Stomach smooth muscle (tissue), 2 donors: ENCODE data around the gene RUNX1.

ENCODE experiments used
- H3K27ac ChIP-seq: one replicate; pipeline ENCODE4 v1.7.0; 2013; ENCODE audit warnings: mild to moderate bottlenecking, low read length, inconsistent platforms
- H3K27me3 ChIP-seq, 2 donors: one replicate each; pipeline ENCODE4 v1.7.0; 2013; ENCODE audit warnings: low read length in 2 of 2; ENCODE audit not compliant: insufficient read depth in 2 of 2, control insufficient read depth in 1 of 2
- H3K36me3 ChIP-seq, 2 donors: one replicate each; pipeline ENCODE4 v1.7.0; 2013; ENCODE audit warnings: low read length in 2 of 2; ENCODE audit not compliant: control insufficient read depth in 2 of 2, insufficient read depth in 2 of 2
- H3K4me1 ChIP-seq: one replicate; pipeline ENCODE4 v1.7.0; 2013; ENCODE audit warnings: low read length; ENCODE audit not compliant: control insufficient read depth, insufficient read depth
- H3K4me3 ChIP-seq, 2 donors: one replicate each; pipeline ENCODE4 v1.7.0; 2013; ENCODE audit warnings: low read length in 2 of 2
- H3K9ac ChIP-seq, 2 donors: one replicate each; pipeline ENCODE4 v1.7.0; 2013; ENCODE audit warnings: low read length in 2 of 2, mild to moderate bottlenecking in 1 of 2
- H3K9me3 ChIP-seq, 2 donors: one replicate each; pipeline ENCODE4 v1.7.0; 2013; ENCODE audit warnings: low read length in 2 of 2; ENCODE audit not compliant: control insufficient read depth in 2 of 2
- donor health status: healthy.
- donor health status: Pancreatic carcinoma.

Gene RUNX1

DNA sequence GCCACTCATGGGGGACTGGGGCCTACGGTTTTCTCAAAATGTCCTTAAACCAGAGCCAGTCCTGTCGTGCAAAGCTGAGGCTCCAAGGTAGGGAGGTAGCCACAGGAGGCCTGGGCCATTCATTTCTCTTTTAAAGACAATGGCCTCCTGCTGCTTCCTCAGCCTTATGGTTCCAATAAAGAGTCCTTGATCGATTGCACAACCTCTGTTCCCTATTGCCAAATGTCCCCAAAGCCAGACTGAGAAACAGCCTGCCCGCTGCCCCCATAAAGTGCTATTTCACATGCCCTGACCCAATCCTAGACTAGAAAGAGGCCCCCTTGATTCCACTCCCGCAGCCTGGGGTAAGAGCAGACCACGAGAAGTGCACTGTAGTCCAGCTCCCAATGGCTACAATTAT, 213.6 kb downstream of the RUNX1 start:
- Histone ChIP-seq H3K9ac (no peak overlapping the region), H3K36me3 (no peaks in the 10 kb centered on the region), H3K4me1 (no peaks in the 10 kb centered on the region), H3K4me3 (no peak overlapping the region), H3K9me3 (no peaks in the 10 kb centered on the region), H3K27ac (no peak overlapping the region), H3K27me3 (no peaks in the 10 kb centered on the region)

DNA sequence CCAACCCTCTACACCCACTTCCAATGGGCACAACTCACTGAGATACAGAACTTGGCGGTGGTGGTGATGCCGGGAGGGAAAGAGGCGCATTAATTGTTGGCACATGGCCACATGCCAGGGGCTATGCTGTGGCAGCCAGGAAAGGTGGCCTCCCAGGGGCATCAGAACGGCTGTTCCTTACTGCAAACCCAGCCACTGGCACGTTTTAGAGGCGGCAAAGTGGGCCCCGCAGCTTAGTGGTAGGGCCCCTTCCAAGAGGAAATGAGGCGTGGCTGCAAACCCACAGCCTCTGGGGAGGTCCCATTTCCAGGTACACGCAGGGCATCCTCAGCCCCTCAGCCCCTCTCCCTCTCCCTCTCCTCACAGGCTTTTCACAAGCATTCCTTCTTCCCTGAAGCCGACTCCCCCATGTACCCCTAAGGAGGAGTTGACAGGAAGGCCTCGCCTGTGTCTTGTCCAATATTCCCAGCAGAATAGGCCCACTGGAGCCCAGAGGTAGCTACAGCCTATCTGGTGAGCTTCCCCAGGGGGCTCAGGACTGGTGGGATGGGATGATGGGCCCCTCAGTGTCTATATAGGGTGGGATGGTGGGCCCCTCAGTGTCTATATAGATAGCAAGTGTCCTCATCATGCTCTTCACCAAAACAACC, 214.1 kb downstream of the RUNX1 start:
- Histone ChIP-seq H3K27me3 (no peaks in the 10 kb centered on the region), H3K4me1 (no peaks in the 10 kb centered on the region), H3K4me3 (no peak overlapping the region), H3K36me3 (no peaks in the 10 kb centered on the region), H3K9ac (no peak overlapping the region), H3K9me3 (no peaks in the 10 kb centered on the region), H3K27ac (no peak overlapping the region)

DNA sequence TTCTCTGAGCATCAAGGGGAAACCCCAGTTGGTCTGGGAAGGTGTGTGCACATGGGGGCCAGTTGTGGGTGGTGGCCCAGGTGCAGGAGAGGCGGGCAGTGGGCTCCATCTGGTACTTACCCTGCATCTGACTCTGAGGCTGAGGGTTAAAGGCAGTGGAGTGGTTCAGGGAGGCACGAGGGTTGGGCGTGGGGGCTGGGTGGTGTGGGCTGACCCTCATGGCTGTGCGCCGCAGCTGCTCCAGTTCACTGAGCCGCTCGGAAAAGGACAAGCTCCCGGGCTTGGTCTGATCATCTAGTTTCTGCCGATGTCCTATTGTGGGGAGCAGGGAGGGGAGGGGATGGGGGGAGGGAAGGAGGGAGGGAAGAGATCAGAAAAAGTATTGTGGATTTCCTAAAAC, 214.8 kb downstream of the RUNX1 start:
- Histone ChIP-seq H3K4me1 (no peaks in the 10 kb centered on the region), H3K27me3 (no peaks in the 10 kb centered on the region), H3K4me3 (no peak overlapping the region), H3K9ac (no peak overlapping the region), H3K36me3 (no peaks in the 10 kb centered on the region), H3K27ac (no peak overlapping the region), H3K9me3 (no peaks in the 10 kb centered on the region)

DNA sequence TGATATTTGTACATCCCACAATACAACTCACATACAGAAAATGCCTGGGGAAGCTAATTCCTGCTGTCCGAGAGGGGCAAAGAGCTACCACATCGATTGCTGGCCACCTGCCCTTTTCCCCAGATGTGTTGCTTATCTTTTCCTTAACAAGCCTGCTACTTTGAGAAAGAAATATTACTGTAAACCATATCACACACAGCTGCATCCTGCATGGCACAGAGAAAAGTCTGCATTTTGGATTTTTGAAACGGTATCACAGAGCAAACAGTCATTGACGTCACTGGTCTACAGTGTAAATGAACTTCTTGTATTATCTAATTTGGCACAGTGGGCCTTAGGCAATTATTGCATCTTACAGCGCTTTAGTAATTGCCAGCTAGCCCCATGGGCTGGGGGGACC, 215.6 kb downstream of the RUNX1 start:
- Histone ChIP-seq H3K36me3 (no peaks in the 10 kb centered on the region), H3K9me3 (no peaks in the 10 kb centered on the region), H3K4me3 (no peak overlapping the region), H3K27ac (no peak overlapping the region), H3K4me1 (no peaks in the 10 kb centered on the region), H3K9ac (no peak overlapping the region), H3K27me3 (no peaks in the 10 kb centered on the region)

DNA sequence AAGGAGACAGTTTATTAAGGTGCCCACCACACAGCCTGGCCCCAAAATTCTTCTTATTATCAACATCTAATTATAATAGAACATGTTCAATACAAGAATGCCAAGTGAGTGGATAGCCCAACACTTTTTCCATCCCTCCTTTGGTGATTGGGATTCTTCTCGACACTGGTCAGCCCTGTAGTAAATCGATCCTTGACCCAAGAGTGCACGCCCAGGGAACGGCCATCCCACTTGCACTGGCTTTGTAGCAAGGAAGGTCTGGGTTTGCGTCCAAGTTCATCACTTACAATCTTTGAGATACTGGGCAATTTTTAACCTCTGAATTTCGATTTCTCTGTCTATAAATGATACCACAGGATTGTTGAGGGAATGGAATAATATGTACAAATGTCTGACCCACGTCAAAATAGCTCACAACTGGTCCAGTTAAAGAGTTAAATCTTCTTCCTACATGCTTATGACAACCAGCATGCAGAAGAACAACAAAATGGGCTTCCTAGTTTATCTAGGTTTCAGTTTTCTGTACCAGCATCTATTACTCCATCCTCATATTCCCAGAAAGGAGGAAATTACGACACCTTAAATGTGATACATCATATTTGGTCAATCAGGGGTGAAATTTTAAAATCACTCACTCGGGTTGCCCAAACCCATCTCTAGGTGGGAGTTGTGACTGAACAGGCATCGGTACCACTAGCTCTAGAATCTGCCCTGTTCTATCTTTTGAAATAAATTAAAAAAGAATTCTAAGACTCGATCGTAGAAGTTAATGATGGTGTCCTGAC, 218.5 kb downstream of the RUNX1 start:
- Histone ChIP-seq H3K36me3 (no peaks in the 10 kb centered on the region), H3K27ac (no peak overlapping the region), H3K27me3 (no peaks in the 10 kb centered on the region), H3K9ac (no peak overlapping the region), H3K9me3 (no peaks in the 10 kb centered on the region), H3K4me3 (no peak overlapping the region), H3K4me1 (no peaks in the 10 kb centered on the region)

DNA sequence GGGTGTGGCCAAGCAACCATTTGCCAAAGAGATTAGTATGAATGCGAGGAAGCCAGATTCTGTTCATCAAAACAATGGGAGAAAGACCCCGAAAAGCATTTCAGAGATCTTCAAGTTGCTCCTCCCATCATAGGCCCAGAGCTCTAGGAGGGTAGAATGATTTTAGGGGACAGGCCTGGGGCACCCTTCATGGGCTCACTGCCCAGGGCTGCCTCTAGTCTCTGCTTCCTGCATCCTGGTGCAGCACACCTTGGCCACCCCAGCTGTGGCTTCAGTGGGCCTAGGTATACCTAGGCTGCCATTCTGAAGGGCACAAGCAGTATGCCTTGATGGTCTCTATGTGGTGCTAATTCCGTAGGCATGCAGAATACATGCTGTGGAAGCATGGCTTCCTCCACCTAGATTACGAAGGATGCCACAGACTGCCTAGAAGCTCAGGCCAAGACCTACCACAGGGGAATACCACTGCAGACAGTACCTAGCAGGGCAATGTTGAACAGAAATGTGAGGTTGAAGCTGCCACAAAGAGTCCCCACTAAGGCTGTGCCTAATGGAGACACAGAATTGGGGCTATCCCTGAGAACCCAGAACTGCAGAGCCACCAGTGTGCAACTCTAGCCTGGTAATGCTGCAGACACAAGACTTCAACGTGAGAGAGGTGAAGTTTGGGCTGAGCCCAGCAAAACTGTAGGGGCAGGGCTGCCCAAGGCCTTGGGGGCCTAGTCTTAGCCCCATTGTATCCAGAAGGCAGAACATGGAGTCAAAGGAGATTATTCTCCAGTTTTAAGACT, 221.5 kb downstream of the RUNX1 start:
- no peak overlapping the region for H3K27ac ChIP-seq
- H3K9ac ChIP-seq, result no peak overlapping the region
- no peaks in the 10 kb centered on the region for H3K36me3 ChIP-seq
- H3K4me3 ChIP-seq, result no peak overlapping the region
- H3K9me3 ChIP-seq, result no peaks in the 10 kb centered on the region
- H3K4me1 ChIP-seq, result no peaks in the 10 kb centered on the region
- no peaks in the 10 kb centered on the region for H3K27me3 ChIP-seq

DNA sequence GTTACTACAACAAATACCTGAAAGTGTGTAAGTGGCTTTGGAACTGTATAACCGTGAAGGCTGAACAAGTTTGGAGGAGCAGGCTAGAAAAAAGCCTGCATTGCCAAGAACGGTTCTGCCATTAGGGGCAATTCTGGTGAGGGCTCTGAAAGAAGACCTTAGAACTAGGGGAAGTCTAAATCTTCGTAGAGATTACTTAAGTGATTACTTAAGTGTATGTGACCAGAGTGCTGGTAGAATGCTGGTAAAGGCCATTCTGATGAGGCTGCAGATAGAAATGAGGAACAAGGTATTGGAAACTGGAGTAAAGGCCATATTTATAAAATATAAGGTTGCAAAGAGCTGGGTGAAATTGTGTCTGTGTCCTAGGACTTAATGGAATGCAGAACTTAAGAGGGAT, 222.3 kb downstream of the RUNX1 start:
- Histone ChIP-seq H3K9ac (no peak overlapping the region), H3K27ac (no peak overlapping the region), H3K27me3 (no peaks in the 10 kb centered on the region), H3K36me3 (no peaks in the 10 kb centered on the region), H3K4me3 (no peak overlapping the region), H3K9me3 (no peaks in the 10 kb centered on the region), H3K4me1 (no peaks in the 10 kb centered on the region)

DNA sequence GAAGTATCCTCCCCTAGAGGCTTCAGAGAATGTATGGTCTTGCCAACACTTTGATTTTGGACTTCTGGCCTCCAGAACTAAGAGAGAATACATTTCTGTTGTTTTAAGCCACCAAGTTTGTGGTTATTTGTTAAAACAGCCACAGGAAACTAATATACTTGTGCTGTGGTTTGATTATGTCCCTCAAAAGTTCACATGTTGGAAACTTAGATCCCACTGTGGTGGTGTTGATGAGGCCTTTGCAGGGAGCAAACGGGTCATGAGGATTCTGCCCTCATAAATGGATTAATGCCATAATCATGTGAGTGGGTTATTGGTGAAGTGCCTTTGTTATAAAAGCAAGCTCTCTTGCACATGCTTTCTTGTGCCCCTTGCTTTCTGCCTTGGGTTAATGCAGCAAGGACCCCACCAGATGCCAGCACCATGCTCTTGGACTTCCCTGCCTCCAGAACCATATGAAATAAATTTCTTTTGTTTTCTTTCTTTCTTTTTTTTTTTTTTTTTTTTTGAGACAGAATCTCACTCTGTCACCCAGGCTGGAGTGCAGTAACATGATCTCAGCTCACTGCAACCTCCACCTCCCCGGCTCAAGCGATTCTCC, 223.1 kb downstream of the RUNX1 start:
- Histone ChIP-seq H3K27ac (no peak overlapping the region), H3K27me3 (no peaks in the 10 kb centered on the region), H3K9me3 (no peaks in the 10 kb centered on the region), H3K36me3 (no peaks in the 10 kb centered on the region), H3K4me3 (no peak overlapping the region), H3K4me1 (no peaks in the 10 kb centered on the region), H3K9ac (no peak overlapping the region)

DNA sequence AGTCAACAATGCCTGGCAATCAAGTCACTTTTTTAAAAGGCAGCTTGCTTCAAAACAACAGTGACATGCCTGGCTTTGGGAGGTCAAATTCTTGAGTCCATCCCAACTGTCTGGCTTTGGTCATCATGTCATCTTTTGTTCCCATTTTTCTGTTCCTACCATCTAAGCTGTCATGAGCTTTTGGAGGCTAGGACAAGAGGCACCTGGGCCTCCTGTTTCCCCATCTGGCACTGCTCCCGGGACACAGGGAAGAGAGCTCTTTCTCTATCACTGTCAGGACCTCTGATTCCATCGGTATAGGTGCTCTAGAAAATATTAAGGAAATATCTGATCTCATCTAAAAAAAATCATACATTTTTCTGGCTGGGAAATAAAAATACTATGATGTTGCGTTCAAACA, 224.0 kb downstream of the RUNX1 start:
- Histone ChIP-seq H3K27me3 (no peaks in the 10 kb centered on the region), H3K4me3 (no peak overlapping the region), H3K4me1 (no peaks in the 10 kb centered on the region), H3K36me3 (no peaks in the 10 kb centered on the region), H3K9me3 (no peaks in the 10 kb centered on the region), H3K27ac (no peak overlapping the region), H3K9ac (no peak overlapping the region)

DNA sequence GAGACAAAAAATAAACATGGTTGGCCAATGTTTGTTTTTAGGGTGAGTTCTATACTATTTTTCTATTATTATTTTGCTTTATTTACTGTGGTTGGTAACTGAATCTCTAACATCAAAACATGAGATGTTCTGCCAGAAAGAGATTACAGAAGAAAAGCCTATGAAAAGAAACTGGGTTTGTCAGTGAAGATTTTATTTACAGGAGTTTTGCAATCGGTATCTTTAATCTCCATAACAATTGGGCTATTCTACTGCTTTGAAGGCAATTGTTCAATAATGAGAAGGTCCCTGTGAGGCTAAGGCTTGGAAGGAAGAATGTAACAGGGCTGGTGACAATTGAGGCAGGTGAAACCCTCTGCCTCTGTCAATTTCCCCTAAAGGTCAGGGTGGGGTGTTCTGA, 224.8 kb downstream of the RUNX1 start:
- H3K4me1 ChIP-seq, result no peaks in the 10 kb centered on the region

More for the DNA sequence above, 224.8 kb downstream of the RUNX1 start:
- H3K9ac ChIP-seq, result no peak overlapping the region
- H3K27me3 ChIP-seq, result no peaks in the 10 kb centered on the region
- H3K9me3 ChIP-seq, result no peaks in the 10 kb centered on the region
- no peak overlapping the region for H3K4me3 ChIP-seq
- H3K36me3 ChIP-seq, result no peaks in the 10 kb centered on the region
- no peak overlapping the region for H3K27ac ChIP-seq
